Measurements from ENCODE around the gene ATP8A2. TPM values are rescaled to one million over a fixed set of nuclear protein-coding genes. Genes with fewer than 3 reads are reported as not detected.

ATP8A2 gene
- total RNA-seq, 2 donors from 2014 or later, result 0.41 to 1.6 TPM

DNA sequence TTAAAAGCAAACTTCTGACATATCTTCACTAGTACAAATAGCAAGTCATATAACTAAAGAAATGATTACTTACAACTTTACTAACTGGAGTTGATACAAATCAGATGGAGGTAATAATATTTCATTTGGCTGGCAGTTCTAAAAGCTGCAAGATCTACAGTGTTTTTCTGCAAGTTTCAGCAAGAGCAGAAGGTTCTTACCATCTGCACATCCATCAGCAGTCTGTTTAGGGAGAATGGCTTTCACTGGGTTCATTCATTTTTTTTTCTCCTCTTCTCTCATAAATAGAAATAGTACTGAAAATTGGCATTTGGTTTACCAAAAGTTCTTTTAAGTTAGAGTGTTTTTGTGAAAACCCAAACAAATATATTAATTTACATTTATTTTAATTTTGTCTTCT, 683.1 kb downstream of the ATP8A2 start:
- no peak for ATAC-seq (ENCODE audit: insufficient number of reproducible peaks, low FRiP score, low read depth)
- Histone ChIP-seq H3K27ac (no peak overlapping the region), H3K4me1 (ENCODE audit: control insufficient read depth in 1 of 2, low read depth in 2 of 2) (peaks cover 0 to 14% of the 10 kb centered on the region in 2 donors), H3K27me3 (replicated peaks; ENCODE audit: insufficient read depth) (peaks cover 4% of the 10 kb centered on the region), H3K36me3 (no peaks in the 10 kb centered on the region), H3K9me3 (no peaks in the 10 kb centered on the region), H3K4me3 (no peak overlapping the region)
- TF ChIP-seq, protein P1, sequence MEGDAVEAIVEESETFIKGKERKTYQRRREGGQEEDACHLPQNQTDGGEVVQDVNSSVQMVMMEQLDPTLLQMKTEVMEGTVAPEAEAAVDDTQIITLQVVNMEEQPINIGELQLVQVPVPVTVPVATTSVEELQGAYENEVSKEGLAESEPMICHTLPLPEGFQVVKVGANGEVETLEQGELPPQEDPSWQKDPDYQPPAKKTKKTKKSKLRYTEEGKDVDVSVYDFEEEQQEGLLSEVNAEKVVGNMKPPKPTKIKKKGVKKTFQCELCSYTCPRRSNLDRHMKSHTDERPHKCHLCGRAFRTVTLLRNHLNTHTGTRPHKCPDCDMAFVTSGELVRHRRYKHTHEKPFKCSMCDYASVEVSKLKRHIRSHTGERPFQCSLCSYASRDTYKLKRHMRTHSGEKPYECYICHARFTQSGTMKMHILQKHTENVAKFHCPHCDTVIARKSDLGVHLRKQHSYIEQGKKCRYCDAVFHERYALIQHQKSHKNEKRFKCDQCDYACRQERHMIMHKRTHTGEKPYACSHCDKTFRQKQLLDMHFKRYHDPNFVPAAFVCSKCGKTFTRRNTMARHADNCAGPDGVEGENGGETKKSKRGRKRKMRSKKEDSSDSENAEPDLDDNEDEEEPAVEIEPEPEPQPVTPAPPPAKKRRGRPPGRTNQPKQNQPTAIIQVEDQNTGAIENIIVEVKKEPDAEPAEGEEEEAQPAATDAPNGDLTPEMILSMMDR (IDR thresholded peaks at IDR 0.05), result no peak
- DNase-seq (ENCODE audit: low spot score), result no peak

DNA sequence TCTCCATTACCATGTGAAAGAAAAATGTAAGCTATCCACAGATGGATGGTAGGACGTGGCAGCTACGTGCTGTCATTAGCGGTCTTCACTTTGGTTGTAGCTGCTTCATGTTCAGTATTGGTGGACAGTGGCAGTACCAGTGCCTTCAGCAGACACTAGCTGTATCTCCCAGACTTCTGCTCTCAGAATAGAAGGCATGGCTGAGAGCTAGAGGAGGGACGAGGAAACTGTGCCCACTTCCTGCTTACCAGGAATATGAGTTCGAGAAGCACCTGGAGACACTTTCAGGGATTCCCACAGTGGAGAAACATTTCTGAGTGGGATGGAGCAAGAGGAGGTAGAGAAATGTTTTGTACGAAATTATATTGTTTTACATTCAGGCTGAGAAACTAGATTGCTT, 686.9 kb downstream of the ATP8A2 start:
- Histone ChIP-seq H3K4me3 (no peak overlapping the region), H3K27me3 (replicated peaks; ENCODE audit: insufficient read depth) (no peaks in the 10 kb centered on the region), H3K4me1 (ENCODE audit: control insufficient read depth in 1 of 2, low read depth in 2 of 2) (no peaks in the 10 kb centered on the region), H3K9me3 (no peaks in the 10 kb centered on the region), H3K36me3 (no peaks in the 10 kb centered on the region), H3K27ac (no peak overlapping the region)
- ATAC-seq (ENCODE audit: insufficient number of reproducible peaks, low FRiP score, low read depth) (no peak), DNase-seq (ENCODE audit: low spot score) (no peak)
- TF ChIP-seq, protein P1 (IDR thresholded peaks at IDR 0.05), result no peak

DNA sequence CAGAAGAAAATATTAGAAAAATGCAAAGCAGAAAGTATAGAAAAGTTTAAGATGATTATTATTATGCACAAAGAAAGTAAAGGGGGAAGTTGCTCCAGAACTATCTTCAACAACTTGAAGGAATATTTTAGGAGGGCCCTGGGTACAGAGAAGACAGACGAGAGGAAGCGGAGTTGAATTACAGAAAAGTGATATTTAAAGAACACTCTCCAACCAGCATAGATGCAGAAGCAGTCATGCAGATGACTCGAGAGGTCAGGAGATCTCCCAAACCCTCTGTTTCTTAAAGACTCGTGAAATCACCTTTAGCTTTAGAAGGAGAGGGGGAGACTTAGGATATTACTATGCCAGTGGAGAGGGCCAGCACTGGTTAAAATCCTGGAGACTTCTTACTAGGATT, 688.6 kb downstream of the ATP8A2 start:
- Histone ChIP-seq H3K36me3 (no peaks in the 10 kb centered on the region), H3K27ac (no peak overlapping the region), H3K9me3 (no peaks in the 10 kb centered on the region), H3K4me3 (no peak overlapping the region), H3K4me1 (ENCODE audit: control insufficient read depth in 1 of 2, low read depth in 2 of 2) (no peaks in the 10 kb centered on the region), H3K27me3 (replicated peaks; ENCODE audit: insufficient read depth) (no peaks in the 10 kb centered on the region)
- TF ChIP-seq, protein P1 (IDR thresholded peaks at IDR 0.05), result no peak
- DNase-seq (ENCODE audit: low spot score) (no peak), ATAC-seq (ENCODE audit: insufficient number of reproducible peaks, low FRiP score, low read depth) (no peak)

DNA sequence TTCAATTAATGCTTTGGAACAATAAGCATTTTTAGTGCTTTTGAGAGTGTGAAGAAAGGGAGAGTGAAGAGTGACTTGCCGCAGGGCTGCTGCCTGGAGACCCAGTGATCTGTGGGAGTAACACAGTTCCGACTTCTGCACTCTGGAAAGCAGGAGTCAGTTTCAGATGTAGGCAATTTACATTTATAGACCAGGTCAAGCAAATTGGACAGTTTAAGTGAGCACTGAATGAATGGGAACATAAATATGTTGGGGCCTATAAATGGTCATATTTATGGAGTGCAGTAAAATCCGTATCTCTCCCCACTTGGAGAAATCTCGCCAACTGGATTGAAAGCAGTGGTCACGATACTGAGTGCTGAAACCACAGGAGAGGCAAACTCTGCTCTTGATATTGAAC, 689.5 kb downstream of the ATP8A2 start:
- Histone ChIP-seq H3K27ac (no peak overlapping the region), H3K9me3 (no peaks in the 10 kb centered on the region), H3K27me3 (replicated peaks; ENCODE audit: insufficient read depth) (no peaks in the 10 kb centered on the region), H3K4me1 (ENCODE audit: control insufficient read depth in 1 of 2, low read depth in 2 of 2) (no peaks in the 10 kb centered on the region), H3K4me3 (no peak overlapping the region), H3K36me3 (no peaks in the 10 kb centered on the region)
- DNase-seq (ENCODE audit: low spot score) (no peak), ATAC-seq (ENCODE audit: insufficient number of reproducible peaks, low FRiP score, low read depth) (no peak)
- TF ChIP-seq, protein P1 (IDR thresholded peaks at IDR 0.05), result no peak

DNA sequence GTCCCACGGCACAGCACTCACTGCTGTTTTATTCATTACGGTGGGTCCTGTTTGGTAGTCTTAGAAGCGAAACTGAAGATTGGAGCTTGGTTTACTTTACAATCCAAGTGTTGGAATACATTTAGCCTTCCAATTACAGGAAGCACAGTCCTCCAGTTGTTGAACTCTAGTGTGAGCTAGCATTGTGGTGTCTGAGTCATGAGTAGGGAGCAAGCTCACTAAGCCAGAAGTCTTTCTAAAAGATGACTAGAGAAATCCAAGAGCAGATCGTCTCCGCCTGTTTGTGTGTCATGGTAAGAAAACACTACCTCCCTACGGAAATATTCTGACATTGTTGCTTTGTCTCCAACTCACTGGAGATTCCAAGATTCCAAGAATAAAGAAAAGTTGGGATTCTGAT, 690.2 kb downstream of the ATP8A2 start:
- TF ChIP-seq, protein P1 (IDR thresholded peaks at IDR 0.05), result no peak
- no peak for ATAC-seq (ENCODE audit: insufficient number of reproducible peaks, low FRiP score, low read depth)

More for the DNA sequence above, 690.2 kb downstream of the ATP8A2 start:
- Histone ChIP-seq H3K4me1 (ENCODE audit: control insufficient read depth in 1 of 2, low read depth in 2 of 2) (no peaks in the 10 kb centered on the region), H3K27me3 (replicated peaks; ENCODE audit: insufficient read depth) (no peaks in the 10 kb centered on the region), H3K36me3 (no peaks in the 10 kb centered on the region), H3K9me3 (no peaks in the 10 kb centered on the region), H3K4me3 (no peak overlapping the region), H3K27ac (no peak overlapping the region)
- no peak for DNase-seq (ENCODE audit: low spot score)
